HCT116 (cell line): ENCODE measurements around the gene HSFX4.

Source experiments
- CBX3 ChIP-seq: IDR thresholded peaks from 2 replicates; pipeline ENCODE4 v1.6.1; 2012; ENCODE audit warnings: low read depth
- CTCF ChIP-seq, 3 experiments: fragments of 200-600 bp in 1 of 3; sonication (generic) in 1 of 3; IDR thresholded peaks in 2 of 3; conservative IDR thresholded peaks in 1 of 3; 2 replicates each; pipeline ENCODE4 v1.5.1; 2012 to 2017; ENCODE audit warnings: low read depth in 2 of 3, low read length in 2 of 3, antibody characterized with exemption in 1 of 3, borderline replicate concordance in 1 of 3, control low read depth in 1 of 3, mild to moderate bottlenecking in 1 of 3, mixed read lengths in 1 of 3, mixed run types in 1 of 3, moderate library complexity in 1 of 3; ENCODE audit not compliant: insufficient read depth in 1 of 3
- EGR1 ChIP-seq: IDR thresholded peaks from 2 replicates; pipeline ENCODE4 v1.6.1; 2012; ENCODE audit warnings: low read depth
- EZH2 ChIP-seq: fragments of 200-600 bp; sonication (generic); IDR thresholded peaks from 2 replicates; pipeline ENCODE4 v1.6.1; 2017; ENCODE audit warnings: antibody characterized with exemption, mixed run types
- EZH2phosphoT487 ChIP-seq: fragments of 200-600 bp; IDR thresholded peaks from 2 replicates; pipeline ENCODE4 v1.6.1; 2018; ENCODE audit warnings: antibody characterized with exemption, borderline replicate concordance
- JUND ChIP-seq: IDR thresholded peaks from 2 replicates; pipeline ENCODE4 v1.6.1; 2012
- POLR2A ChIP-seq: IDR thresholded peaks from 2 replicates; pipeline ENCODE4 v1.7.0; 2011; ENCODE audit warnings: borderline replicate concordance; ENCODE audit not compliant: insufficient read depth, insufficient read length; ENCODE audit errors: extremely low read depth
- POLR2AphosphoS5 ChIP-seq: IDR thresholded peaks from 2 replicates; pipeline ENCODE4 v1.6.1; 2011; ENCODE audit warnings: mild to moderate bottlenecking, low read depth, low read length, moderate library complexity
- RAD21 ChIP-seq: IDR thresholded peaks from 2 replicates; pipeline ENCODE4 v1.6.1; 2012; ENCODE audit warnings: low read depth, mild to moderate bottlenecking
- REST ChIP-seq: IDR thresholded peaks from 2 replicates; pipeline ENCODE4 v1.6.1; 2012; ENCODE audit warnings: low read depth
- SP1 ChIP-seq: IDR thresholded peaks from 2 replicates; pipeline ENCODE4 v1.6.1; 2012; ENCODE audit warnings: low read depth
- YY1 ChIP-seq: IDR thresholded peaks from 2 replicates; pipeline ENCODE4 v1.6.1; 2011; ENCODE audit warnings: low read length, low read depth, moderate library complexity, mild to moderate bottlenecking; ENCODE audit not compliant: insufficient replicate concordance; ENCODE audit errors: extremely low read depth
- ZNF274 ChIP-seq: fragments of 200-500 bp; sonication (Bioruptor generic); IDR thresholded peaks from 2 replicates; pipeline ENCODE4 v1.6.1; 2014; ENCODE audit warnings: mild to moderate bottlenecking, low read depth, low read length, inconsistent platforms

- TF ChIP-seq CTCF (IDR thresholded peaks at IDR 0.05 in 2 of 3, conservative IDR thresholded peaks at IDR 0.05 in 1 of 3; ENCODE audit: borderline replicate concordance in 1 of 3, insufficient read depth in 1 of 3, low read depth in 2 of 3, low read length in 2 of 3) (no peak), POLR2AphosphoS5 (no peak), JUND (no peak), ZNF274 (no peak), POLR2A (no peak), SP1 (no peak), EZH2phosphoT487 (no peak), EGR1 (no peak), CBX3 (no peak), REST (no peak), YY1 (no peak), EZH2 (no peak), RAD21 (no peak)
These were observed 20.6 kb upstream of the HSFX4 start for GRCh38 chrX:149908727-149909126.
